ENCODE results near the gene PLAAT5.
"Not testable (repeated sequence)": the region's sequence is repeated elsewhere in the genome, so short reads cannot be mapped to it uniquely, and the experiment has no call there.

GRCh38 chr11:63430731-63431130 lies 60.2 kb downstream of the PLAAT5 start:
- TF ChIP-seq, protein P1, sequence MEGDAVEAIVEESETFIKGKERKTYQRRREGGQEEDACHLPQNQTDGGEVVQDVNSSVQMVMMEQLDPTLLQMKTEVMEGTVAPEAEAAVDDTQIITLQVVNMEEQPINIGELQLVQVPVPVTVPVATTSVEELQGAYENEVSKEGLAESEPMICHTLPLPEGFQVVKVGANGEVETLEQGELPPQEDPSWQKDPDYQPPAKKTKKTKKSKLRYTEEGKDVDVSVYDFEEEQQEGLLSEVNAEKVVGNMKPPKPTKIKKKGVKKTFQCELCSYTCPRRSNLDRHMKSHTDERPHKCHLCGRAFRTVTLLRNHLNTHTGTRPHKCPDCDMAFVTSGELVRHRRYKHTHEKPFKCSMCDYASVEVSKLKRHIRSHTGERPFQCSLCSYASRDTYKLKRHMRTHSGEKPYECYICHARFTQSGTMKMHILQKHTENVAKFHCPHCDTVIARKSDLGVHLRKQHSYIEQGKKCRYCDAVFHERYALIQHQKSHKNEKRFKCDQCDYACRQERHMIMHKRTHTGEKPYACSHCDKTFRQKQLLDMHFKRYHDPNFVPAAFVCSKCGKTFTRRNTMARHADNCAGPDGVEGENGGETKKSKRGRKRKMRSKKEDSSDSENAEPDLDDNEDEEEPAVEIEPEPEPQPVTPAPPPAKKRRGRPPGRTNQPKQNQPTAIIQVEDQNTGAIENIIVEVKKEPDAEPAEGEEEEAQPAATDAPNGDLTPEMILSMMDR (IDR thresholded peaks at IDR 0.05), result not testable (repeated sequence)
- not testable (repeated sequence) for TF ChIP-seq POLR2A (IDR thresholded peaks at IDR 0.05)

Data from thyroid gland (tissue), 4 donors.